Neural cell (in vitro differentiated cells): Measurements from ENCODE around the gene PARD3B. TPM values are rescaled to one million over a fixed set of nuclear protein-coding genes. Genes with fewer than 3 reads are reported as not detected.

Experiments
- H2AFZ ChIP-seq: fragments of 200-600, 300-800 bp; sonication (generic), shearing (Covaris generic); 2 replicates; pipeline ENCODE4 v1.6.0; 2014; ENCODE audit warnings: low read depth, mild to moderate bottlenecking, antibody characterized with exemption, low read length, moderate library complexity
- H3F3A ChIP-seq: fragments of 200-600 bp; shearing (Covaris generic); 2 replicates; pipeline ENCODE4 v1.6.1; 2016; ENCODE audit warnings: mild to moderate bottlenecking, moderate library complexity, mixed read lengths, antibody characterized with exemption, low read length; ENCODE audit not compliant: insufficient read depth, poor library complexity, severe bottlenecking
- H3K27ac ChIP-seq: fragments of 200-600, 300-800 bp; sonication (generic), shearing (Covaris generic); 2 replicates; pipeline ENCODE4 v1.5.1; 2014; ENCODE audit warnings: mild to moderate bottlenecking, low read length, moderate library complexity
- H3K27me3 ChIP-seq: fragments of 300-800, 200-600 bp; sonication (generic), shearing (Covaris generic); 2 replicates; pipeline ENCODE4 v1.6.0; 2014; ENCODE audit warnings: mild to moderate bottlenecking, low read depth, low read length, moderate library complexity; ENCODE audit not compliant: insufficient read depth
- H3K36me3 ChIP-seq: fragments of 300-800, 200-600 bp; sonication (generic), shearing (Covaris generic); 2 replicates; pipeline ENCODE4 v1.5.1; 2014; ENCODE audit warnings: mild to moderate bottlenecking, antibody characterized with exemption, low read length, moderate library complexity; ENCODE audit not compliant: insufficient read depth
- H3K4me2 ChIP-seq: fragments of 300-800, 200-600 bp; sonication (generic), shearing (Covaris generic); 2 replicates; pipeline ENCODE4 v1.6.0; 2014; ENCODE audit warnings: mild to moderate bottlenecking, low read length
- H3K4me3 ChIP-seq: fragments of 300-800, 200-600 bp; sonication (generic), shearing (Covaris generic); 2 replicates; pipeline ENCODE4 v1.5.1; 2014; ENCODE audit warnings: mild to moderate bottlenecking, low read length, moderate library complexity
- H3K79me2 ChIP-seq: fragments of 200-600 bp; shearing (Covaris generic); replicated peaks from 2 replicates; pipeline ENCODE4 v1.6.0; 2014; ENCODE audit warnings: mild to moderate bottlenecking, low read length, moderate library complexity; ENCODE audit not compliant: insufficient read depth
- H3K9ac ChIP-seq: fragments of 300-800, 200-600 bp; sonication (generic), shearing (Covaris generic); 2 replicates; pipeline ENCODE4 v1.6.1; 2016; ENCODE audit warnings: mild to moderate bottlenecking, low read length, mixed read lengths
- H3K9me2 ChIP-seq: fragments of 200-600 bp; shearing (Covaris generic); 2 replicates; pipeline ENCODE4 v1.6.1; 2016; ENCODE audit warnings: mild to moderate bottlenecking, low read length, mixed read lengths; ENCODE audit not compliant: insufficient read depth
- H3K9me3 ChIP-seq: fragments of 200-600, 300-800 bp; sonication (generic), shearing (Covaris generic); 2 replicates; pipeline ENCODE4 v1.6.1; 2016; ENCODE audit warnings: mild to moderate bottlenecking, mixed run types, low read length, moderate library complexity, mixed read lengths
- H4K20me1 ChIP-seq: fragments of 200-600 bp; shearing (Covaris generic); 2 replicates; pipeline ENCODE4 v1.6.1; 2016; ENCODE audit warnings: mild to moderate bottlenecking, mixed run types; ENCODE audit not compliant: insufficient read depth
- CTCF ChIP-seq: fragments of 450-650 bp; IDR thresholded peaks from 2 replicates; pipeline ENCODE4 v1.5.1; 2014; ENCODE audit warnings: antibody characterized with exemption, mild to moderate bottlenecking, moderate library complexity; ENCODE audit not compliant: poor library complexity, severe bottlenecking
- EP300 ChIP-seq: fragments of 450-650 bp; conservative IDR thresholded peaks from 2 replicates; pipeline ENCODE4 v1.6.1; 2014; ENCODE audit warnings: antibody characterized with exemption, mild to moderate bottlenecking, moderate library complexity; ENCODE audit not compliant: poor library complexity, severe bottlenecking
- EZH2 ChIP-seq: fragments of 200-600, 300-800 bp; shearing (Covaris generic), sonication (generic); IDR thresholded peaks from 2 replicates; pipeline ENCODE4 v1.6.1; 2014; ENCODE audit warnings: antibody characterized with exemption, low read length, borderline replicate concordance, mild to moderate bottlenecking; ENCODE audit not compliant: insufficient read depth, poor library complexity, severe bottlenecking
- MXI1 ChIP-seq: fragments of 450-650 bp; conservative IDR thresholded peaks from 2 replicates; pipeline ENCODE4 v1.6.1; 2014; ENCODE audit warnings: antibody characterized with exemption, mild to moderate bottlenecking; ENCODE audit not compliant: poor library complexity, severe bottlenecking
- POLR2AphosphoS5 ChIP-seq: IDR thresholded peaks from 2 replicates; pipeline ENCODE4 v1.6.1; 2012
- RAD21 ChIP-seq: fragments of 450-650 bp; conservative IDR thresholded peaks from 2 replicates; pipeline ENCODE4 v1.6.1; 2014; ENCODE audit warnings: antibody characterized with exemption, mild to moderate bottlenecking, moderate library complexity
- REST ChIP-seq: IDR thresholded peaks from 2 replicates; pipeline ENCODE4 v1.6.1; 2012; ENCODE audit warnings: borderline replicate concordance
- SMC3 ChIP-seq: fragments of 450-650 bp; conservative IDR thresholded peaks from 2 replicates; pipeline ENCODE4 v1.6.1; 2014; ENCODE audit warnings: antibody characterized with exemption, mild to moderate bottlenecking, moderate library complexity; ENCODE audit not compliant: poor library complexity
- TAF1 ChIP-seq: IDR thresholded peaks from 2 replicates; pipeline ENCODE4 v1.6.1; 2012; ENCODE audit warnings: low read depth
- polyA plus RNA-seq: library from polyadenylated mRNA; depleted of rRNA; stranded (reverse); fragments of >200 nt; gene quantifications from 2 replicates; pipeline ENCODE4 v1.2.3, GENCODE V29; 2014

PARD3B gene
- polyA plus RNA-seq, 1 donor from 2014 or later = 0.54 TPM

- Histone ChIP-seq H3K9me3 (no peaks in the 10 kb centered on the region), H3K27ac (no peak overlapping the region), H4K20me1 (no peaks in the 10 kb centered on the region), H3K36me3 (no peaks in the 10 kb centered on the region), H3K4me2 (no peak overlapping the region), H3K79me2 (no peaks in the 10 kb centered on the region), H2AFZ (no peak overlapping the region), H3K9ac (no peak overlapping the region), H3K4me3 (no peak overlapping the region), H3K9me2 (no peaks in the 10 kb centered on the region), H3F3A (no peaks in the 10 kb centered on the region), H3K27me3 (no peaks in the 10 kb centered on the region)
- no peak for TF ChIP-seq REST
- TF ChIP-seq EZH2 = no peak
- TF ChIP-seq EP300 = no peak
- TF ChIP-seq POLR2AphosphoS5 = no peak
- no peak for TF ChIP-seq CTCF
- TF ChIP-seq RAD21 = no peak
- TF ChIP-seq TAF1 = no peak
- TF ChIP-seq SMC3 = no peak
Measured at GRCh38 chr2:204561771-204562170, 16.5 kb downstream of the PARD3B start.

- no peak overlapping the region for H3K27ac ChIP-seq
- no peaks in the 10 kb centered on the region for H3K79me2 ChIP-seq
- no peaks in the 10 kb centered on the region for H3K36me3 ChIP-seq
- H3K9ac ChIP-seq = no peak overlapping the region
- no peaks in the 10 kb centered on the region for H3F3A ChIP-seq
- TF ChIP-seq TAF1 (no peak), SMC3 (no peak), POLR2AphosphoS5 (no peak), MXI1 (no peak), CTCF (no peak), EP300 (no peak), EZH2 (no peak), RAD21 (no peak), REST (no peak)
- H2AFZ ChIP-seq = no peak overlapping the region
- H3K9me3 ChIP-seq = no peaks in the 10 kb centered on the region
- no peaks in the 10 kb centered on the region for H4K20me1 ChIP-seq
- H3K4me3 ChIP-seq = no peak overlapping the region
- H3K27me3 ChIP-seq = no peaks in the 10 kb centered on the region
- H3K4me2 ChIP-seq = no peak overlapping the region
- H3K9me2 ChIP-seq = no peaks in the 10 kb centered on the region
Measured at GRCh38 chr2:204566439-204566838, 21.2 kb downstream of the PARD3B start.
